GM12872 (cell line): ENCODE results near the gene RYR2.

ENCODE experiments used
- TF ChIP-seq, protein P1 (sequence below): IDR thresholded peaks from 3 replicates; pipeline ENCODE4 v1.5.1; 2011; ENCODE audit warnings: low read depth, mild to moderate bottlenecking, low read length, moderate library complexity; ENCODE audit not compliant: insufficient read depth

Gene RYR2

DNA sequence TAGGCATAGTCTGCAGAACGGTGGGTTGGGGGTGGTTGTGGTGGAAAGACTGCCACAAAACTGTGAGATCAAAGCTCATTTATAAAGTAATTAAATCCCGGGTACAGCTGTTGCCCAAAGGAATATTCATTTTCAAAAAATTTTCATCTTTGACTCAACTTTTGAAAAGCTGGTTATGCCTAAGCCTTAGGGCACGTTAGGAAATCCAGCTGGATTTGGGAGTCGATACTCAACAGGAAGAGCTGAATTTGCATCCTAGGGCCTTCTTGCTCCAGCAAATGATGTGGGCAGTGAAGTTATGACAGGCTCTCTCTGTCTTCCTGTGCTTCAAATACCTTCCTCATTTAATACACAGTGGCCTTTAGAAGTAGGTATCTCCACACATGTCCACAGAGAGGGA lies 817.0 kb downstream of the RYR2 start:
- TF ChIP-seq, protein P1, sequence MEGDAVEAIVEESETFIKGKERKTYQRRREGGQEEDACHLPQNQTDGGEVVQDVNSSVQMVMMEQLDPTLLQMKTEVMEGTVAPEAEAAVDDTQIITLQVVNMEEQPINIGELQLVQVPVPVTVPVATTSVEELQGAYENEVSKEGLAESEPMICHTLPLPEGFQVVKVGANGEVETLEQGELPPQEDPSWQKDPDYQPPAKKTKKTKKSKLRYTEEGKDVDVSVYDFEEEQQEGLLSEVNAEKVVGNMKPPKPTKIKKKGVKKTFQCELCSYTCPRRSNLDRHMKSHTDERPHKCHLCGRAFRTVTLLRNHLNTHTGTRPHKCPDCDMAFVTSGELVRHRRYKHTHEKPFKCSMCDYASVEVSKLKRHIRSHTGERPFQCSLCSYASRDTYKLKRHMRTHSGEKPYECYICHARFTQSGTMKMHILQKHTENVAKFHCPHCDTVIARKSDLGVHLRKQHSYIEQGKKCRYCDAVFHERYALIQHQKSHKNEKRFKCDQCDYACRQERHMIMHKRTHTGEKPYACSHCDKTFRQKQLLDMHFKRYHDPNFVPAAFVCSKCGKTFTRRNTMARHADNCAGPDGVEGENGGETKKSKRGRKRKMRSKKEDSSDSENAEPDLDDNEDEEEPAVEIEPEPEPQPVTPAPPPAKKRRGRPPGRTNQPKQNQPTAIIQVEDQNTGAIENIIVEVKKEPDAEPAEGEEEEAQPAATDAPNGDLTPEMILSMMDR = no peak

GRCh38 chr1:237861944-237862343 lies 820.0 kb downstream of the RYR2 start:
- TF ChIP-seq, protein P1 = no peak

DNA sequence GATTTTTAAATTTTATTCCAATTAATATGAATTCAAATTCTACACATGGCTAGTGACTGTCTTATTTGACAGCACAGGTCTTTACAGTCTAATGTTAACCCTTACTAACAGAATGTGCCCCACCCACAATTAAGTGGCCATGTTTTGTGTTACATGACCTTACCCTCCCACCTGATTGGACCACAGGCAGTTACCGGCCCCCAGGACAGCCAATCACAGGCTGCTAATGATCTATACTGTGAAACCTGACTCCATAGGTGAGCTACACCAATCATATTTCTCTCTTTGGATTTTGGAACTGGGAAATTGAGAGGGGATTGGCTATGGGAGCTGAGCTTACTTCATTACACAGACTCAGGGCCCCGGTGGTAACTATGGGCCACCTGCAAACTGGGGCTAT lies 821.2 kb downstream of the RYR2 start:
- TF ChIP-seq, protein P1 = no peak

- TF ChIP-seq, protein P1 = peak; percentile 90
Observed at GRCh38 chr1:237864338-237865244, 822.6 kb downstream of the RYR2 start.

DNA sequence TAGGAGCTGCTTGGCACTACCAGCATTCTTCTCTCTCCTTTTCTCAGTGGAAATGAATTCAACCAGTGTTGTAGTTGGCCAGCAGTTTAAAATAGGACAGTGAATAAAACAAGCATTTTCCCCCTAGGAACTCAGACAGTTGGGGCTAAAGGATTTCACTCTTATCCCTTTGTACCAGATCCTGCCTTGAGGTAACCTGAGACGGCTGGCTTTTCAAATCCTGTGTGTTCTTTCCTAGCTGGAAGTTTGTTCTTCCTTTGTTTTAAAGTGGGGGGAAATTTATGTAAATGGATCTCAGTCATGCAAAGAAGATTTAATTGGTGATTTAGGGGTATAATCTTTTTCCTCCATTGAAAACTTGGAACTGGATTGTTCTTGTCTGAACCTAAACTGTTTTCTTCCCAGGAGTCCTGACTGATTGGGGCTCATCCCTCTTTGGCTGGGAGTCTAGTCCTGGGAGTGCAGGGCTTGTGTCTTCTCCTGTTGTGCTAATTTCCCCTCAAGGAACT lies 825.5 kb downstream of the RYR2 start:
- TF ChIP-seq, protein P1 = no peak

DNA sequence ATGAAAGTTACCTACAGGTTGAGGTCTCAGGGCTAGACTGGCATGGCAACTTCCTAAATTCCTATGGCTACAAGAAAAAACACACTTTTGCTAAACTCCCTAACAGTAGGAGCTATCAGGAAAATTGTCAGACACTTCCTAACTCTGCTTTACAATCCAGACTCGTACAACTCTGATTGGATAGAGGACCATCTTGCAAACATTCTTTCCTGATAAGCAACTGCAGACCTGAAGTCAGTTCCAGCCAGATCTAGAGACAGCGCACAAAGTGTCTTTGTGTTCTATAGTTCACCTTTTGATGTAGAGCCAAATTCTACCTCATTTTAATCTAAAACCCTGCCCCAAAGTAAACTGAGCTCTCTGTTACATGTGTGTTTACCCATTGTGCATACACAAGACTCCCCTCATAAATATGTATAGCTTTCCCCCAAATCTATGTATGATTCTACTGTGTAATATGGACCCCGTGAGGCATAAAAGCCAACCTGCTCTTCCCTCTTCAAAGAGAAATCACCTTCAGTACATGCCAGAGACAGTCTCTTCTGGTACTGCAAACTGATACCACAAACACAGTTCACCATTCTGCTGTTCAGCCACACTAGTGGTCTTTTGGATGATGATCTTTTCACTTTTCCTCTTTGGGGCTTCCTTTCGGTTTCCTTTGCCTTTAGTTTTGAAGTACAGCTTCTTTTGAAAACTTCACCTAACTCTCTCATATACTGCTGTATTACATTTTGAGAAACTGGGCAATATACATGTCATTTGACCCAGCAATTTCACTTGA lies 827.0 kb downstream of the RYR2 start:
- TF ChIP-seq, protein P1 = no peak

GRCh38 chr1:237873487-237874211 lies 831.7 kb downstream of the RYR2 start:
- TF ChIP-seq, protein P1 = no peak
